ENCODE results near the gene ACKR3. TPM values are rescaled to one million over a fixed set of nuclear protein-coding genes. Genes with fewer than 3 reads are reported as not detected.

Gene ACKR3
- total and polyA plus RNA-seq, 2 donors (not counting 1 experiment from before 2014, with no cell fraction given): 0.17 to 1.5 TPM

GRCh38 chr2:236544362-236544761 lies 25.3 kb upstream of the ACKR3 start:
- Histone ChIP-seq H3K4me2 (ENCODE audit: extremely low read depth, insufficient read depth, low read length) (no peak overlapping the region), H3K79me2 (ENCODE audit: control insufficient read depth, insufficient read depth, low read length) (no peaks in the 10 kb centered on the region), H3K4me1 (ENCODE audit: control insufficient read depth, extremely low read depth, insufficient read depth, low read length) (no peaks in the 10 kb centered on the region), H3K9me3 (ENCODE audit: control insufficient read depth, insufficient read depth, low read depth, low read length) (no peaks in the 10 kb centered on the region), H3K27me3 (ENCODE audit: control insufficient read depth, insufficient read depth, low read length) (no peaks in the 10 kb centered on the region), H2AFZ (ENCODE audit: low read length) (no peak overlapping the region), H3K9ac (ENCODE audit: insufficient read depth, low read length) (no peak overlapping the region), H3K4me3 (replicated peaks in 1 of 4; ENCODE audit: control extremely low read depth in 1 of 4, insufficient read depth in 1 of 4, low read depth in 3 of 4, low read length in 4 of 4) (no peak overlapping the region), H3K27ac (ENCODE audit: insufficient read depth, low read length) (no peak overlapping the region), H3K36me3 (ENCODE audit: control insufficient read depth, insufficient read depth, low read length) (no peaks in the 10 kb centered on the region), H4K20me1 (ENCODE audit: control insufficient read depth, extremely low read depth, insufficient read depth, low read length) (no peaks in the 10 kb centered on the region)
- no peak for DNase-seq (ENCODE audit: low read depth in 2 of 2)
- TF ChIP-seq EZH2 (IDR thresholded peaks at IDR 0.05; ENCODE audit: low read length, missing control alignments) (no peak), CTCF (conservative IDR thresholded peaks at IDR 0.05 in 1 of 2, IDR thresholded peaks at IDR 0.05 in 1 of 2; ENCODE audit: low read depth in 1 of 2, low read length in 2 of 2) (no peak)

- Histone ChIP-seq H2AFZ (ENCODE audit: low read length) (no peak overlapping the region), H3K4me1 (ENCODE audit: control insufficient read depth, extremely low read depth, insufficient read depth, low read length) (no peaks in the 10 kb centered on the region), H3K9me3 (ENCODE audit: control insufficient read depth, insufficient read depth, low read depth, low read length) (no peaks in the 10 kb centered on the region), H3K36me3 (ENCODE audit: control insufficient read depth, insufficient read depth, low read length) (no peaks in the 10 kb centered on the region), H3K27ac (ENCODE audit: insufficient read depth, low read length) (no peak overlapping the region), H4K20me1 (ENCODE audit: control insufficient read depth, extremely low read depth, insufficient read depth, low read length) (no peaks in the 10 kb centered on the region), H3K4me3 (replicated peaks in 1 of 4; ENCODE audit: control extremely low read depth in 1 of 4, insufficient read depth in 1 of 4, low read depth in 3 of 4, low read length in 4 of 4) (no peak overlapping the region), H3K4me2 (ENCODE audit: extremely low read depth, insufficient read depth, low read length) (no peak overlapping the region), H3K27me3 (ENCODE audit: control insufficient read depth, insufficient read depth, low read length) (no peaks in the 10 kb centered on the region), H3K9ac (ENCODE audit: insufficient read depth, low read length) (no peak overlapping the region), H3K79me2 (ENCODE audit: control insufficient read depth, insufficient read depth, low read length) (no peaks in the 10 kb centered on the region)
- no peak for DNase-seq (ENCODE audit: low read depth in 2 of 2)
- TF ChIP-seq EZH2 (IDR thresholded peaks at IDR 0.05; ENCODE audit: low read length, missing control alignments) (no peak), CTCF (conservative IDR thresholded peaks at IDR 0.05 in 1 of 2, IDR thresholded peaks at IDR 0.05 in 1 of 2; ENCODE audit: low read depth in 1 of 2, low read length in 2 of 2) (no peak)
These were observed 24.4 kb upstream of the ACKR3 start for GRCh38 chr2:236545248-236545658.

- no peak for TF ChIP-seq CTCF (conservative IDR thresholded peaks at IDR 0.05 in 1 of 2, IDR thresholded peaks at IDR 0.05 in 1 of 2; ENCODE audit: low read depth in 1 of 2, low read length in 2 of 2)
- H3K36me3 ChIP-seq (ENCODE audit: control insufficient read depth, insufficient read depth, low read length): no peaks in the 10 kb centered on the region
- no peaks in the 10 kb centered on the region for H4K20me1 ChIP-seq (ENCODE audit: control insufficient read depth, extremely low read depth, insufficient read depth, low read length)
- no peak overlapping the region for H3K9ac ChIP-seq (ENCODE audit: insufficient read depth, low read length)
- no peaks in the 10 kb centered on the region for H3K27me3 ChIP-seq (ENCODE audit: control insufficient read depth, insufficient read depth, low read length)
- no peak overlapping the region for H3K27ac ChIP-seq (ENCODE audit: insufficient read depth, low read length)
- no peaks in the 10 kb centered on the region for H3K9me3 ChIP-seq (ENCODE audit: control insufficient read depth, insufficient read depth, low read depth, low read length)
- H3K4me1 ChIP-seq (ENCODE audit: control insufficient read depth, extremely low read depth, insufficient read depth, low read length): no peaks in the 10 kb centered on the region
- no peaks in the 10 kb centered on the region for H3K79me2 ChIP-seq (ENCODE audit: control insufficient read depth, insufficient read depth, low read length)
- no peak for DNase-seq (ENCODE audit: low read depth in 2 of 2)
- no peak overlapping the region for H3K4me2 ChIP-seq (ENCODE audit: extremely low read depth, insufficient read depth, low read length)
- H2AFZ ChIP-seq (ENCODE audit: low read length): no peak overlapping the region
- no peak overlapping the region for H3K4me3 ChIP-seq (replicated peaks in 1 of 4; ENCODE audit: control extremely low read depth in 1 of 4, insufficient read depth in 1 of 4, low read depth in 3 of 4, low read length in 4 of 4)
These were observed 23.7 kb upstream of the ACKR3 start for GRCh38 chr2:236545814-236546480.
